A204.1 (cell line): ENCODE data around the gene ACTL6B.

Experiments used
- FAIRE-seq: peaks from 2 replicates; lab custom pipeline; 2012; peaks lifted over from hg19 to GRCh38; lab: Jason Lieb, UNC

ACTL6B gene

GRCh38 chr7:100683659-100684533 is 27.6 kb upstream of the ACTL6B start:
- FAIRE-seq, result no peak

GRCh38 chr7:100682991-100683658 is 26.9 kb upstream of the ACTL6B start:
- FAIRE-seq, result no peak

- FAIRE-seq, result no peak
Measured at GRCh38 chr7:100682228-100682741, 26.0 kb upstream of the ACTL6B start.

GRCh38 chr7:100681491-100682227 is 25.4 kb upstream of the ACTL6B start:
- FAIRE-seq, result no peak

GRCh38 chr7:100680576-100681271 is 24.5 kb upstream of the ACTL6B start:
- no peak for FAIRE-seq

- no peak for FAIRE-seq
Measured at GRCh38 chr7:100679927-100680575, 23.8 kb upstream of the ACTL6B start.

GRCh38 chr7:100679129-100679926 is 23.1 kb upstream of the ACTL6B start:
- FAIRE-seq, result no peak

- no peak for FAIRE-seq
Measured at GRCh38 chr7:100678291-100678984, 22.2 kb upstream of the ACTL6B start.

- no peak for FAIRE-seq
Measured at GRCh38 chr7:100677308-100678267, 21.3 kb upstream of the ACTL6B start.

GRCh38 chr7:100676501-100677306 is 20.5 kb upstream of the ACTL6B start:
- no peak for FAIRE-seq

GRCh38 chr7:100675581-100676350 is 19.5 kb upstream of the ACTL6B start:
- no peak for FAIRE-seq

- FAIRE-seq, result no peak
Measured at GRCh38 chr7:100675105-100675451, 18.8 kb upstream of the ACTL6B start.

GRCh38 chr7:100674411-100675104 is 18.3 kb upstream of the ACTL6B start:
- FAIRE-seq, result no peak

GRCh38 chr7:100673942-100674410 is 17.7 kb upstream of the ACTL6B start:
- no peak for FAIRE-seq

- peak; percentile 99 for FAIRE-seq
Measured at GRCh38 chr7:100673302-100673941, 17.2 kb upstream of the ACTL6B start, which contains the start of gene GNB2. TSS of gene GNB2 (plus strand) at chr7:100673740. CDS start at chr7:100676266, 2,526 bp downstream.
